Measurements from ENCODE around the gene FLNB.
A peak's percentile ranks its signal among the peaks of the same experiment; 100 is the strongest.

The FLNB gene

GRCh38 chr3:58184309-58184981 is 176.2 kb downstream of the FLNB start:
- Histone ChIP-seq H3K79me1 (replicated peaks; ENCODE audit: low read length, poor library complexity, severe bottlenecking) (no peaks in the 10 kb centered on the region), H3K9me3 (ENCODE audit: control insufficient read depth, low read length) (no peaks in the 10 kb centered on the region), H3K4me2 (ENCODE audit: low read length, poor library complexity, severe bottlenecking) (no peak overlapping the region), H3K4me3 (ENCODE audit: insufficient read depth in 1 of 2, low read depth in 1 of 2, low read length in 2 of 2) (no peak overlapping the region), H3K27me3 (ENCODE audit: control insufficient read depth in 1 of 2, insufficient read depth in 1 of 2, low read length in 2 of 2) (peaks cover 5 to 18% of the 10 kb centered on the region in 2 experiments), H3K4ac (ENCODE audit: low read depth in 1 of 2, low read length in 2 of 2) (no peak overlapping the region), H2AFZ (ENCODE audit: low read depth, low read length) (no peak overlapping the region), H4K8ac (ENCODE audit: low read length) (no peak overlapping the region), H3K36me3 (ENCODE audit: control insufficient read depth in 1 of 2, insufficient read depth in 2 of 2, low read depth in 1 of 2, low read length in 2 of 2) (no peaks in the 10 kb centered on the region), H3K4me1 (ENCODE audit: control insufficient read depth, insufficient read depth, low read depth, low read length) (peaks cover 8% of the 10 kb centered on the region), H2BK120ac (ENCODE audit: low read depth, low read length) (no peak overlapping the region), H4K91ac (ENCODE audit: low read length) (no peak overlapping the region), H2BK15ac (ENCODE audit: low read depth, poor library complexity, severe bottlenecking) (no peak overlapping the region), H3K23ac (ENCODE audit: low read length in 2 of 2) (no peak overlapping the region), H3K14ac (ENCODE audit: low read length in 2 of 2) (no peak overlapping the region), H3K27ac (ENCODE audit: low read length, poor library complexity, severe bottlenecking) (no peak overlapping the region), H3K9ac (ENCODE audit: low read length) (no peak overlapping the region), H3K18ac (ENCODE audit: low read depth in 1 of 2, low read length in 2 of 2) (no peak overlapping the region), H2BK5ac (ENCODE audit: low read depth, low read length, poor library complexity, severe bottlenecking) (no peak overlapping the region), H2AK5ac (ENCODE audit: low read length, severe bottlenecking) (no peak overlapping the region), H2BK12ac (ENCODE audit: low read length in 2 of 2) (no peak overlapping the region)
- WGBS, result 88% methylated on average over 9 of the region's 11 CpGs
- DNase-seq, result no peak

- Histone ChIP-seq H2BK12ac (ENCODE audit: low read length in 2 of 2) (no peak overlapping the region), H3K36me3 (ENCODE audit: control insufficient read depth in 1 of 2, insufficient read depth in 2 of 2, low read depth in 1 of 2, low read length in 2 of 2) (no peaks in the 10 kb centered on the region)
Observed at GRCh38 chr3:58184982-58185360, 176.7 kb downstream of the FLNB start.

GRCh38 chr3:58188173-58188564 is 179.9 kb downstream of the FLNB start:
- no peak overlapping the region for H3K18ac ChIP-seq (ENCODE audit: low read depth in 1 of 2, low read length in 2 of 2)
- peaks cover 5% of the 10 kb centered on the region for H3K4me1 ChIP-seq (ENCODE audit: control insufficient read depth, insufficient read depth, low read depth, low read length)
- H3K4me2 ChIP-seq (ENCODE audit: low read length, poor library complexity, severe bottlenecking), result no peak overlapping the region
- H3K27me3 ChIP-seq (ENCODE audit: control insufficient read depth in 1 of 2, insufficient read depth in 1 of 2, low read length in 2 of 2), result peaks cover 5 to 10% of the 10 kb centered on the region in 2 experiments
- no peak overlapping the region for H3K27ac ChIP-seq (ENCODE audit: low read length, poor library complexity, severe bottlenecking)
- no peaks in the 10 kb centered on the region for H3K9me3 ChIP-seq (ENCODE audit: control insufficient read depth, low read length)
- H4K91ac ChIP-seq (ENCODE audit: low read length), result no peak overlapping the region
- no peak overlapping the region for H2AFZ ChIP-seq (ENCODE audit: low read depth, low read length)
- no peak overlapping the region for H2BK120ac ChIP-seq (ENCODE audit: low read depth, low read length)
- no peak overlapping the region for H3K9ac ChIP-seq (ENCODE audit: low read length)
- no peak overlapping the region for H2BK5ac ChIP-seq (ENCODE audit: low read depth, low read length, poor library complexity, severe bottlenecking)
- whole genome bisulfite sequencing, result 53% methylated on average over 6 of the region's 6 CpGs
- H4K8ac ChIP-seq (ENCODE audit: low read length), result no peak overlapping the region
- no peak overlapping the region for H3K14ac ChIP-seq (ENCODE audit: low read length in 2 of 2)
- no peak overlapping the region for H3K23ac ChIP-seq (ENCODE audit: low read length in 2 of 2)
- no peaks in the 10 kb centered on the region for H3K79me1 ChIP-seq (replicated peaks; ENCODE audit: low read length, poor library complexity, severe bottlenecking)
- H2AK5ac ChIP-seq (ENCODE audit: low read length, severe bottlenecking), result no peak overlapping the region
- no peak overlapping the region for H3K4me3 ChIP-seq (ENCODE audit: insufficient read depth in 1 of 2, low read depth in 1 of 2, low read length in 2 of 2)
- H3K4ac ChIP-seq (ENCODE audit: low read depth in 1 of 2, low read length in 2 of 2), result no peak overlapping the region
- no peak overlapping the region for H2BK15ac ChIP-seq (ENCODE audit: low read depth, poor library complexity, severe bottlenecking)
- no peaks in the 10 kb centered on the region for H3K36me3 ChIP-seq (ENCODE audit: control insufficient read depth in 1 of 2, insufficient read depth in 2 of 2, low read depth in 1 of 2, low read length in 2 of 2)
- peak; percentile 33 for DNase-seq
- H2BK12ac ChIP-seq (ENCODE audit: low read length in 2 of 2), result no peak overlapping the region

More at GRCh38 chr3:58184982-58185360, 176.7 kb downstream of the FLNB start:
- Histone ChIP-seq H3K79me1 (replicated peaks; ENCODE audit: low read length, poor library complexity, severe bottlenecking) (no peaks in the 10 kb centered on the region), H2BK120ac (ENCODE audit: low read depth, low read length) (no peak overlapping the region), H3K9ac (ENCODE audit: low read length) (no peak overlapping the region), H3K23ac (ENCODE audit: low read length in 2 of 2) (no peak overlapping the region), H2AFZ (ENCODE audit: low read depth, low read length) (no peak overlapping the region), H4K8ac (ENCODE audit: low read length) (no peak overlapping the region), H3K4me2 (ENCODE audit: low read length, poor library complexity, severe bottlenecking) (no peak overlapping the region), H3K14ac (ENCODE audit: low read length in 2 of 2) (no peak overlapping the region), H3K4me1 (ENCODE audit: control insufficient read depth, insufficient read depth, low read depth, low read length) (peaks cover 8% of the 10 kb centered on the region), H3K4ac (ENCODE audit: low read depth in 1 of 2, low read length in 2 of 2) (no peak overlapping the region), H3K27ac (ENCODE audit: low read length, poor library complexity, severe bottlenecking) (no peak overlapping the region), H3K27me3 (ENCODE audit: control insufficient read depth in 1 of 2, insufficient read depth in 1 of 2, low read length in 2 of 2) (peaks cover 5 to 18% of the 10 kb centered on the region in 2 experiments), H4K91ac (ENCODE audit: low read length) (no peak overlapping the region), H2AK5ac (ENCODE audit: low read length, severe bottlenecking) (no peak overlapping the region), H3K9me3 (ENCODE audit: control insufficient read depth, low read length) (no peaks in the 10 kb centered on the region), H3K4me3 (ENCODE audit: insufficient read depth in 1 of 2, low read depth in 1 of 2, low read length in 2 of 2) (no peak overlapping the region), H2BK5ac (ENCODE audit: low read depth, low read length, poor library complexity, severe bottlenecking) (no peak overlapping the region), H3K18ac (ENCODE audit: low read depth in 1 of 2, low read length in 2 of 2) (no peak overlapping the region), H2BK15ac (ENCODE audit: low read depth, poor library complexity, severe bottlenecking) (no peak overlapping the region)
- DNase-seq, result no peak
- WGBS, result 91% methylated on average over 7 of the region's 7 CpGs

GRCh38 chr3:58188921-58189451 is 180.8 kb downstream of the FLNB start:
- WGBS, result 69% methylated on average over 7 of the region's 10 CpGs
- Histone ChIP-seq H3K18ac (ENCODE audit: low read depth in 1 of 2, low read length in 2 of 2) (no peak overlapping the region), H3K4me1 (ENCODE audit: control insufficient read depth, insufficient read depth, low read depth, low read length) (peaks cover 5% of the 10 kb centered on the region), H3K79me1 (replicated peaks; ENCODE audit: low read length, poor library complexity, severe bottlenecking) (no peaks in the 10 kb centered on the region), H2BK15ac (ENCODE audit: low read depth, poor library complexity, severe bottlenecking) (no peak overlapping the region), H3K4me2 (ENCODE audit: low read length, poor library complexity, severe bottlenecking) (no peak overlapping the region), H4K8ac (ENCODE audit: low read length) (no peak overlapping the region), H2BK12ac (ENCODE audit: low read length in 2 of 2) (no peak overlapping the region), H3K14ac (ENCODE audit: low read length in 2 of 2) (no peak overlapping the region), H2AFZ (ENCODE audit: low read depth, low read length) (no peak overlapping the region), H2BK120ac (ENCODE audit: low read depth, low read length) (no peak overlapping the region), H3K27ac (ENCODE audit: low read length, poor library complexity, severe bottlenecking) (no peak overlapping the region), H4K91ac (ENCODE audit: low read length) (peak overlapping the region; percentile 53), H2BK5ac (ENCODE audit: low read depth, low read length, poor library complexity, severe bottlenecking) (no peak overlapping the region), H3K36me3 (ENCODE audit: control insufficient read depth in 1 of 2, insufficient read depth in 2 of 2, low read depth in 1 of 2, low read length in 2 of 2) (no peaks in the 10 kb centered on the region), H3K9ac (ENCODE audit: low read length) (no peak overlapping the region), H3K4ac (ENCODE audit: low read depth in 1 of 2, low read length in 2 of 2) (no peak overlapping the region), H3K27me3 (ENCODE audit: control insufficient read depth in 1 of 2, insufficient read depth in 1 of 2, low read length in 2 of 2) (peaks cover 0 to 7% of the 10 kb centered on the region in 2 experiments), H2AK5ac (ENCODE audit: low read length, severe bottlenecking) (no peak overlapping the region), H3K9me3 (ENCODE audit: control insufficient read depth, low read length) (no peaks in the 10 kb centered on the region), H3K4me3 (ENCODE audit: insufficient read depth in 1 of 2, low read depth in 1 of 2, low read length in 2 of 2) (no peak overlapping the region), H3K23ac (ENCODE audit: low read length in 2 of 2) (no peak overlapping the region)
- no peak for DNase-seq

Data from mesenchymal stem cell (in vitro differentiated cells and primary cell).